SK-N-MC (cell line): Measurements from ENCODE around the gene GPER1.

ENCODE experiments used
- DNase-seq: peaks from one replicate; pipeline ENCODE4 v3.0.0-alpha.2; 2011; ENCODE audit warnings: low read depth, low spot score
- H3K27ac ChIP-seq: fragments of 200-600 bp; sonication (generic); 2 replicates; pipeline ENCODE4 v1.5.1; 2016; ENCODE audit warnings: mixed run types
- H3K36me3 ChIP-seq: fragments of 200-600 bp; sonication (generic); 2 replicates; pipeline ENCODE4 v1.6.1; 2017; ENCODE audit warnings: antibody characterized with exemption, low read length, mixed read lengths; ENCODE audit not compliant: insufficient read depth
- H3K4me3 ChIP-seq: fragments of 200-600 bp; sonication (generic); 2 replicates; pipeline ENCODE4 v1.5.1; 2016
- H3K9ac ChIP-seq: fragments of 200-600 bp; sonication (generic); 2 replicates; pipeline ENCODE4 v1.8.0; 2017; ENCODE audit warnings: mixed run types, mixed read lengths; ENCODE audit not compliant: insufficient read length
- H3K9me3 ChIP-seq: fragments of 200-600 bp; sonication (generic); 2 replicates; pipeline ENCODE4 v1.6.1; 2017; ENCODE audit warnings: low read depth, mild to moderate bottlenecking, antibody characterized with exemption, low read length, moderate library complexity, mixed read lengths
- EZH2 ChIP-seq: fragments of 200-600 bp; sonication (generic); IDR thresholded peaks from one replicate; pipeline ENCODE4 v1.6.1; 2017; ENCODE audit warnings: antibody characterized with exemption
- FOXP2 ChIP-seq: optimal IDR thresholded peaks from 2 replicates; pipeline ENCODE3; 2011; ENCODE audit warnings: mild to moderate bottlenecking, moderate library complexity; ENCODE audit not compliant: insufficient read depth; ENCODE audit errors: extremely low read length, control extremely low read depth
- POLR2AphosphoS5 ChIP-seq: IDR thresholded peaks from 2 replicates; pipeline ENCODE4 v1.6.1; 2012; ENCODE audit warnings: mild to moderate bottlenecking, low read depth, low read length, borderline replicate concordance

Gene GPER1

GRCh38 chr7:1106793-1107421 is 19.0 kb downstream of the GPER1 start:
- H3K9me3 ChIP-seq: no peaks in the 10 kb centered on the region
- no peaks in the 10 kb centered on the region for H3K36me3 ChIP-seq
- H3K4me3 ChIP-seq: no peak overlapping the region
- no peak for DNase-seq
- H3K9ac ChIP-seq: no peak overlapping the region
- no peak for TF ChIP-seq POLR2AphosphoS5
- no peak overlapping the region; the same call in 1 of the 2 replicates for H3K27ac ChIP-seq

GRCh38 chr7:1108264-1108920 is 20.5 kb downstream of the GPER1 start:
- H3K36me3 ChIP-seq: no peaks in the 10 kb centered on the region; the same call in 1 of the 2 replicates
- DNase-seq: no peak
- TF ChIP-seq POLR2AphosphoS5 (no peak), FOXP2 (no peak), EZH2 (no peak)
- H3K27ac ChIP-seq: 0 out of 2 replicates have a peak overlapping the region, but pooled peaks have one; percentile 25
- no peak overlapping the region for H3K4me3 ChIP-seq
- no peak overlapping the region for H3K9ac ChIP-seq
- H3K9me3 ChIP-seq: no peaks in the 10 kb centered on the region

- H3K9ac ChIP-seq: no peak overlapping the region
Measured at GRCh38 chr7:1109581-1110310, 21.8 kb downstream of the GPER1 start.

GRCh38 chr7:1110358-1110757 is 22.4 kb downstream of the GPER1 start:
- Histone ChIP-seq H3K9ac (no peak overlapping the region), H3K36me3 (no peaks in the 10 kb centered on the region; the same call in 1 of the 2 replicates), H3K27ac (no peak overlapping the region), H3K4me3 (no peak overlapping the region), H3K9me3 (no peaks in the 10 kb centered on the region)
- DNase-seq: no peak
- TF ChIP-seq EZH2 (no peak), POLR2AphosphoS5 (no peak), FOXP2 (no peak)

More at GRCh38 chr7:1109581-1110310, 21.8 kb downstream of the GPER1 start:
- TF ChIP-seq FOXP2 (no peak), EZH2 (no peak), POLR2AphosphoS5 (no peak)
- Histone ChIP-seq H3K9me3 (no peaks in the 10 kb centered on the region), H3K27ac (no peak overlapping the region), H3K36me3 (no peaks in the 10 kb centered on the region; the same call in 1 of the 2 replicates), H3K4me3 (no peak overlapping the region)
- DNase-seq: no peak

GRCh38 chr7:1111156-1111555 is 23.2 kb downstream of the GPER1 start:
- Histone ChIP-seq H3K36me3 (no peaks in the 10 kb centered on the region; the same call in 1 of the 2 replicates), H3K4me3 (no peak overlapping the region), H3K9ac (no peak overlapping the region), H3K27ac (no peak overlapping the region), H3K9me3 (no peaks in the 10 kb centered on the region)
- no peak for TF ChIP-seq EZH2
- TF ChIP-seq POLR2AphosphoS5: no peak
- TF ChIP-seq FOXP2: no peak
- DNase-seq: no peak

GRCh38 chr7:1112109-1112508 is 24.2 kb downstream of the GPER1 start:
- no peaks in the 10 kb centered on the region; the same call in 1 of the 2 replicates for H3K36me3 ChIP-seq
- H3K9ac ChIP-seq: no peak overlapping the region
- H3K4me3 ChIP-seq: no peak overlapping the region
- TF ChIP-seq FOXP2 (no peak), EZH2 (no peak), POLR2AphosphoS5 (no peak)
- no peak for DNase-seq
- H3K9me3 ChIP-seq: no peaks in the 10 kb centered on the region
- no peak overlapping the region for H3K27ac ChIP-seq

- DNase-seq: no peak
- TF ChIP-seq EZH2: no peak
- TF ChIP-seq FOXP2: no peak
- no peak for TF ChIP-seq POLR2AphosphoS5
- H3K4me3 ChIP-seq: no peak overlapping the region
- H3K9me3 ChIP-seq: no peaks in the 10 kb centered on the region
- no peak overlapping the region for H3K9ac ChIP-seq
- no peak overlapping the region for H3K27ac ChIP-seq
- no peaks in the 10 kb centered on the region; the same call in 1 of the 2 replicates for H3K36me3 ChIP-seq
Measured at GRCh38 chr7:1112625-1113547, 25.0 kb downstream of the GPER1 start.

GRCh38 chr7:1113548-1113885 is 25.6 kb downstream of the GPER1 start:
- Histone ChIP-seq H3K4me3 (no peak overlapping the region), H3K27ac (no peak overlapping the region), H3K9me3 (no peaks in the 10 kb centered on the region), H3K9ac (no peak overlapping the region), H3K36me3 (no peaks in the 10 kb centered on the region; the same call in 1 of the 2 replicates)
- TF ChIP-seq POLR2AphosphoS5 (no peak), EZH2 (no peak), FOXP2 (no peak)
- DNase-seq: no peak
